Panc1 (cell line): ENCODE measurements around the gene FNTB.

Source experiments
- POLR2AphosphoS5 ChIP-seq: IDR thresholded peaks from 2 replicates; pipeline ENCODE4 v1.6.1; 2012; ENCODE audit warnings: mild to moderate bottlenecking, low read depth, low read length, moderate library complexity
- SIN3A ChIP-seq: IDR thresholded peaks from 2 replicates; pipeline ENCODE4 v1.6.1; 2012; ENCODE audit warnings: low read depth, mild to moderate bottlenecking, low read length, moderate library complexity, borderline replicate concordance; ENCODE audit not compliant: insufficient read depth
- TF ChIP-seq, protein P1 (sequence below): fragments of 450-650 bp; IDR thresholded peaks from 2 replicates; pipeline ENCODE4 v1.5.1; 2017; ENCODE audit warnings: mild to moderate bottlenecking
- TF ChIP-seq, protein P2 (sequence below), 2 experiments: IDR thresholded peaks; 2 replicates each; pipeline ENCODE4 v1.6.1; 2011 to 2012; ENCODE audit warnings: low read depth in 2 of 2, control low read depth in 1 of 2, low read length in 1 of 2, mild to moderate bottlenecking in 1 of 2, moderate library complexity in 1 of 2; ENCODE audit not compliant: insufficient read depth in 1 of 2

GRCh38 chr14:64960762-64961276 is 25.9 kb upstream of the FNTB start:
- TF ChIP-seq, protein P1, sequence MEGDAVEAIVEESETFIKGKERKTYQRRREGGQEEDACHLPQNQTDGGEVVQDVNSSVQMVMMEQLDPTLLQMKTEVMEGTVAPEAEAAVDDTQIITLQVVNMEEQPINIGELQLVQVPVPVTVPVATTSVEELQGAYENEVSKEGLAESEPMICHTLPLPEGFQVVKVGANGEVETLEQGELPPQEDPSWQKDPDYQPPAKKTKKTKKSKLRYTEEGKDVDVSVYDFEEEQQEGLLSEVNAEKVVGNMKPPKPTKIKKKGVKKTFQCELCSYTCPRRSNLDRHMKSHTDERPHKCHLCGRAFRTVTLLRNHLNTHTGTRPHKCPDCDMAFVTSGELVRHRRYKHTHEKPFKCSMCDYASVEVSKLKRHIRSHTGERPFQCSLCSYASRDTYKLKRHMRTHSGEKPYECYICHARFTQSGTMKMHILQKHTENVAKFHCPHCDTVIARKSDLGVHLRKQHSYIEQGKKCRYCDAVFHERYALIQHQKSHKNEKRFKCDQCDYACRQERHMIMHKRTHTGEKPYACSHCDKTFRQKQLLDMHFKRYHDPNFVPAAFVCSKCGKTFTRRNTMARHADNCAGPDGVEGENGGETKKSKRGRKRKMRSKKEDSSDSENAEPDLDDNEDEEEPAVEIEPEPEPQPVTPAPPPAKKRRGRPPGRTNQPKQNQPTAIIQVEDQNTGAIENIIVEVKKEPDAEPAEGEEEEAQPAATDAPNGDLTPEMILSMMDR, result no peak
- TF ChIP-seq POLR2AphosphoS5 (no peak), SIN3A (no peak)
- TF ChIP-seq, protein P2, sequence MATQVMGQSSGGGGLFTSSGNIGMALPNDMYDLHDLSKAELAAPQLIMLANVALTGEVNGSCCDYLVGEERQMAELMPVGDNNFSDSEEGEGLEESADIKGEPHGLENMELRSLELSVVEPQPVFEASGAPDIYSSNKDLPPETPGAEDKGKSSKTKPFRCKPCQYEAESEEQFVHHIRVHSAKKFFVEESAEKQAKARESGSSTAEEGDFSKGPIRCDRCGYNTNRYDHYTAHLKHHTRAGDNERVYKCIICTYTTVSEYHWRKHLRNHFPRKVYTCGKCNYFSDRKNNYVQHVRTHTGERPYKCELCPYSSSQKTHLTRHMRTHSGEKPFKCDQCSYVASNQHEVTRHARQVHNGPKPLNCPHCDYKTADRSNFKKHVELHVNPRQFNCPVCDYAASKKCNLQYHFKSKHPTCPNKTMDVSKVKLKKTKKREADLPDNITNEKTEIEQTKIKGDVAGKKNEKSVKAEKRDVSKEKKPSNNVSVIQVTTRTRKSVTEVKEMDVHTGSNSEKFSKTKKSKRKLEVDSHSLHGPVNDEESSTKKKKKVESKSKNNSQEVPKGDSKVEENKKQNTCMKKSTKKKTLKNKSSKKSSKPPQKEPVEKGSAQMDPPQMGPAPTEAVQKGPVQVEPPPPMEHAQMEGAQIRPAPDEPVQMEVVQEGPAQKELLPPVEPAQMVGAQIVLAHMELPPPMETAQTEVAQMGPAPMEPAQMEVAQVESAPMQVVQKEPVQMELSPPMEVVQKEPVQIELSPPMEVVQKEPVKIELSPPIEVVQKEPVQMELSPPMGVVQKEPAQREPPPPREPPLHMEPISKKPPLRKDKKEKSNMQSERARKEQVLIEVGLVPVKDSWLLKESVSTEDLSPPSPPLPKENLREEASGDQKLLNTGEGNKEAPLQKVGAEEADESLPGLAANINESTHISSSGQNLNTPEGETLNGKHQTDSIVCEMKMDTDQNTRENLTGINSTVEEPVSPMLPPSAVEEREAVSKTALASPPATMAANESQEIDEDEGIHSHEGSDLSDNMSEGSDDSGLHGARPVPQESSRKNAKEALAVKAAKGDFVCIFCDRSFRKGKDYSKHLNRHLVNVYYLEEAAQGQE (IDR thresholded peaks at IDR 0.05; ENCODE audit: insufficient read depth in 1 of 2, low read depth in 2 of 2, low read length in 1 of 2), result no peak
